ENCODE results near the gene AGO1.

Gene AGO1

DNA sequence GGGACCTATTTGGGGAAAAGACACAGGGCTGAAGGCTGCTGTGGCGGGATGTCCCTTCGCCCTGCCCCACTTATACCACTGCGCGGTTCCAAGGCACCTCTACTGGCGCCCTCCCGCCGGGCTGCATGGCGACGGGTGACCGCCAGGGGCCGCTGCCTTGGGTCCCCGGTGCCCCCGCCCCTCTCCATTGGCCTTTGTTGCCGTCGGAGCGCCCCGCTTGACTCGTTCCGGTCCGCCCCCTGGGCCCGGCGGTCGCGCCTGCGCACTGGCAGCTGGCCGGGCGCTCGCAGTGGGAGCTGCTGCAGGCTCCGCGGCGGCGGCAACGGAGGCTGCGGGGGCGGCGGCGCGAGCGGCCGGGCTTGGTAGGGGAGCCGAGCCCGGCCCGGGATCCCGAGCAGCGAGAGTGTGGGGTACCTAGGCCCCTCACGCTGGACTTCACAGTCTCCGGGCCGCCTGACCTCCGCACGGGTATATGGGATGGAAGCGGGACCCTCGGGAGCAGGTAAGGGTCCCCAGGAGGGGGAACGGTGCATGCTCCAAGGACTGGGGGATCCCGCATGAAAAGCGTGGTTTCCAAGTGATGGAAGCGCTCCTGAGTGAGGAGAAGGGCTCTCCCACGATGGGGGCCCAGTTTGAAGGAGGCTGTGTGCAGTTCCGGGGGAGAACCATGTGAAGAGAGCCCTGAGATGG, at the start of gene AGO1:
TSS of gene AGO1 (plus strand) at position 265 of the 690 bp plus-strand sequence. CDS start at position 478, 213 bp downstream.
- peak; percentile 97 for DNase-seq (ENCODE audit: low spot score)

DNA sequence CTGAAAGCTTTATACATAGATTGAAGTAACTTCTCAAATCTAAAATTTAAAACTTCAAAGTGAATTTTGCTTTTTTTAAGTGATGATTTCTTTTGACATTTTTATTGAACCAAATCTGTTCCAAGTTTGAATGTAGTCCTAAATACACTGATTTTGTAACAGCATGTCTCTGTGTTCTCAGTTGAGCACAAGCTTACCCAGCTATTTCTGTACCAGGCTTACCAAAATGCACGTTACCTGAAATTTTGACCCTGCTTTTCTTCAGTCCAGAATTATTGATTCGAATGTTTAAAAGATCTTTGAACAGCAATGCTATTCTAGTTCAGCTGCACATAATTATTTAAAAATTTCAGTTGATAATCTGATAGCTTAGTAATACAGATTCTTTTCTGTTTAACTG, 49.6 kb upstream of the AGO1 start:
- no peak for DNase-seq (ENCODE audit: low spot score)

DNA sequence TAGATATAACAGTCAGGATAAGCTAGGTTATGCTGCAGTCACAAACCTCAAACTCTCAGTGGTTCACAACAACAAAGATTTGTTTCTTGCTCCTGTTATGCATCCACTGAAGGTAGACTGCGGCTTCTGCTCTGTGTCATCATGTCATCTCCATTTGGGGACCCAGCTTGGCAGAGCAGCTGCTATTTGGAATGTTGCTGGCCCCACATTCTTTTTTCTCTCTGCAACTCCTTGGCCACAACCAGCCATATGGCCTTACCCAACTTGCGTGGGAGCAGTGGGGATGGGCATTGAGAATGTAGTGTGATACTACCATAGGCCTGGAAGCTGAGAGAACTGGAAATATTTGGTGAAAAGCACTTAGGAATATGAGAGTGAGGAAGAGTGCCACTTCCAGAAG, 48.8 kb upstream of the AGO1 start:
- DNase-seq (ENCODE audit: low spot score), result no peak

DNA sequence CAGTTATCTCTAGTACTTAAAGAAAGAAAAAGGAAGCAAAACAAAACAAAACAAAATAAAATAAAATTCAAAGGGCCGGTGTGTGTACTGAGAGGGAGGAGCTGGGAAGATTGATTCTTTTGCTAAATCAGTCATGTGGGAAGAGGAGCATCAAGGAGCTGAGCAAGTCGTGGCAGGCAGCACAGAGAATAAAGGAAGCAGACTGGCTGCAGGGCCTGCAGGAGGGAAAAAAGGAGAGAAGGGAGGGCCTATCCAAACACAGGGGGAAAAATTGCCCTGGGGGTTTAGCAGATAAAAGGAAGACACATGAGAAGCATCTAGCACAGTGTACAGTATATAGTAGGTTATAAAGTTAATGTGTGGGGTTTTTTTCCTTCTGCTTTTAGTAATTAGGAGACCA, 47.6 kb upstream of the AGO1 start:
- DNase-seq (ENCODE audit: low spot score), result peak; percentile 13

DNA sequence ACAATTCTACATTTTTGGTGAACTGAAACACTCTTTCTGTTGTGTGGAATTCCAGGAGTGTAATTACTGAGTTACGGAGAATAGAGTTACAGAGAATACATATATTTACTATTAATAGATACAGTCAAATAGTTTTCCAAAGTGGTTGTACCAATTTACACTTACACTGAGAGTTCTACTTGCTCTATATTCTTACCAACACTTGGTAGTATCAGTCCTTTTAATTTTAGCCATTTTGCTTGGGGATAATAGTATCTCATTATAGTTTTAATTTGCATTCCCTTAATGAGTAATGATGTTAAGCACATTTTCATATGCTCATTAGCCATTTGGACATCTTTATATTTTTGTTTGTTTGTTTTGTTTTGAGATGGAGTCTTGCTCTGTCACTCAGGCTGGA, 46.3 kb upstream of the AGO1 start:
- no peak for DNase-seq (ENCODE audit: low spot score)

DNA sequence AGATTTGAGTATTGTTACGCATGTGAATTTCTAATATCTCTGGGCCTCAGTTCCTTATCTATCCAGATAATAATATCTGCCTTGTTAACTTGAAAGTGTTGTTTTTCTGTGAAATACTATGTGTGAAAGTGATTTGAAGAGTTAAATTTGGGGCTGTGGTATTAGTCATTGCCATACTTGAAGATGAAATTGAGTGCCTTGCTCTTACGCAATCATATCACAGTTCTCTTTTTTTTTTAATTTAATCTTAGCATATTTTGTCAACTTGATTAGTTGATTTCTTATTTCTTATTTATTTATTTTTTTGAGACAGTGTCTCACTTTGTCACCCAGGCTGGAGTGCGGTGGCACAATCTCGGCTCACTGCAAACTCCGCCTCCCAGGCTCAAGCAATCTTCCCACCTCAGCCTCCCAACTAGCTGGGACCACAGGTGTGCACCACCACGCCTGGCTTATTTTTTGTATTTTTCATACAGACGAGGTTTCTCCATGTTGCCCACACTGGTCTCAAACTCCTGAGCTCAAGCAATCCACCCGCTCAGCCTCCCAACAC, 44.2 kb upstream of the AGO1 start:
- DNase-seq (ENCODE audit: low spot score), result no peak

DNA sequence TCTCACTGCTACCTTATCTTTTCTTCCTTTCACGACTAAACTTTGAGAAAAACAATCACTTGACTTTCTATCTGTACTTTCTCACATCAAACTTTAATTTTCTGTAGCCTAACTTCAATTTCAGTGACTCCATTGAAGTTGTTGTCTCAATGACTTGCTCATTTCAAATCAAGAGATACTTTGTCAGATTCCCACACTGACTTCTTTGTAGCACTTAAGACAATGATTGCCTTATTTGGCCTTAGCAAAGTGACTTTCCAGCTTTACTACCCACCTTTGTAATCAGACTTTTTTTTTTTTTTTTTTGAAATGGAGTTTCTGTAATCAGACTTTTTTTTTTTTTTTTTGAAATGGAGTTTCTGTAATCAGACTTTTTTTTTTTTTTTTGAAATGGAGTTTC, 38.2 kb upstream of the AGO1 start:
- peak; percentile 71 for DNase-seq (ENCODE audit: low spot score)

DNA sequence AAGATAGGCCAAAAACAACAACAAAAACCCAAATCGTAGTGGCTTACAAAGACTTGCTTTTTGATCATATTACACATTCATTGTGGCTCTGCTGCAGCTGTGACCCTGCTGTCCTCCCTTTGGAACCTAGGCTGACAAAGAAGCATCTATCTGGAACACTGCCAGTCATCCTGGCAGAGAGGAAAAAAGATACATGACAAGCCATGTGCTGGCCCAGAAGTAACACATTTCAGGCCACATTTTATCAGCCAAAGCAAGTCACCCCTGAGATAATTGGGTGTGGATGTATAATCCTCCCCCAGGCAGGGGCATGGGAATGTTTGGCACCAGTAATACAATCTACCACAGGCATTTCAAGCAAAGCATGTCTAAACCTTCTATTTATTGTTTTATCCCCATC, 37.2 kb upstream of the AGO1 start:
- no peak for DNase-seq (ENCODE audit: low spot score)

DNA sequence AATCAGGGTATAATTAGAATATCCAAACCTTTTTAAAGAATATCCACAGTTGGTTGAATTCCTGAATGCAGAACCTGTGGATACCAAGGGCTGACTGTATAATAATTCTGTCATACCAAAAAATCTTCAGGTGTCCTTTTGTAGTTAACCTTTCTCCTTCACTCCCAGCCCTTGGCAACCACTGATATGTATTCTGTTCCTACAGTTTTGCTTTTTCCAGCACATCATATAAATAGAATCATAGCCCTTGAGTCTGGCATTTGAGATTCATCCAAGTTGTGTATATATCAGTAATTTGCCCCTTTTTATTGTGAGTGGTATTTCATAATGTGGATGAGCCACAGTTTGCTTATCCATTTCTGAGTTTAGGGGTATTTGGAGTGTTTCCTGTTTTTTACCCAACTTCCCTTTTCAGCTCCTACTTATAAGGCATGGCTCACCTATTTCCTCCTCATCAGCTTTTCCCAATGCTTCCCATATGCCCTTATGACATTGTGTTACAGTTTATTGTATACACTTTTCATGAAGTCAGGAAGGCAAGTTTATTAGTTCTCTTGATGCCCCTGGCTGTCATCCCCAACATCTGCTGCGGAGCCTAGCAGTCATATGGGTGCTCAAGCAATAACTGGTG, 35.0 kb upstream of the AGO1 start:
- DNase-seq (ENCODE audit: low spot score), result no peak

DNA sequence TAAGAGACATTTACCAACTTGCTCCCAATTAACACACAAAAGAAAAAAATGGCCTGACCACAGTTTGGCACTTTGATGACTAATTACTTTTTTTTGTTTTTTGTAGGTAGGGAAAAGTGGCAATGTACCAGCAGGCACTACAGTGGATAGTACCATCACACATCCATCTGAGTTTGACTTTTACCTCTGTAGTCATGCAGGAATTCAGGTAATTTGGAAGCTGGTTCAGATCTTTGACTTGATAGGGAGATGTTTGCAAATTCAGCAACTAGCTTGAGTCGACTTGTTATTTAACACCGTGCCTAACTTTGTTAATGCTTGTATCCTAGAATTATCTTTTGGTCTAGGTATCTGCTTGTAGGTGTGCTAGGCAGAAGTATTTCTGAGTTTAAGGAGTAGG, 33.0 kb upstream of the AGO1 start:
- no peak for DNase-seq (ENCODE audit: low spot score)

DNA sequence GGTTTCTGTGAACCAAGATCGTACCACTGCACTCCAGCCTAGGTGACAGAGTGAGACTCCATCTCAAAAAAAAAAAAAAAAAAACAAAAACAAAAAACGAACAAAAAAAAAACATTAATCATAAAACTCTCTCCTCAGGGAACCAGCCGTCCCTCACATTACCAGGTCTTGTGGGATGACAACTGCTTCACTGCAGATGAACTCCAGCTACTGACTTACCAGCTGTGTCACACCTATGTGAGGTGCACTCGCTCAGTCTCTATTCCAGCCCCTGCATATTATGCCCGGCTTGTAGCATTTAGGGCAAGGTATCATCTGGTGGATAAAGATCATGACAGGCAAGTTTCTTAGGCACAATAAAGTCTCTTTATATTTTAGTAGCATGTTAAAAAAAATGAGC, 32.3 kb upstream of the AGO1 start:
- DNase-seq (ENCODE audit: low spot score), result no peak

DNA sequence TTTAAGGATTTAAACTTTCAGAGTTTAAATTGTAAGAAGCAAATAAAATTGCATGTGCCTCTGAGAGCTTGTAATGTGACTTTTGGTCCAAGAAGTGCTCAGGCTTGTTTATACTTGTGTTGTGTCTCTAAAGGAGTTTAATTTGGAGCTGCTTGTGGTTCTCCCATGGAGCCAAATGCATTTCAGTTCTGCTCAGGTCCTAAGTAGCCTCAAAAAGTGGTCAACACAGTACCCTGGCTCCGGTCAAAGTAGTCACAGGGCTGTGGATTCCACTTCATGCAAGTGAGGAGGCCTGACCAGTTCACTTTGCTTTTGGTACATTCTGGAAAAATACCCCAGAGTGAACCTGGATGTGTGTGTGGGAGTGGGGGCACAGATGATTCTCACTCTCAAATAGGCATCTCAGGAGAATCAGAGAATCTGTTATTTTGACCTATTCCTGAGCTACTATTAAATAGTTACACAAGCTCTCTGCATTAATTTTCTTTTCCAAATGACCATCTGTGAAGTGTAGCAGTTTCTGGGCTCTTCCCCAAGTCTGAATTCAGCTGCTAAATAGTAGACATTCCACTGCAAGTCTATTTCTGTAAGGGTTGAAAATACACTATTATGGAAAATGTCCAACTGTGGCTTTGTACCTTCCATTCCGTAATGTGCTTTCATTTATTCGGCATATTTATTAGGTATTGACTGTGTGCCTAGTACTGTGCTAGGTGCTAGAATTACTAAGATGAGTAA, 31.7 kb upstream of the AGO1 start:
- DNase-seq (ENCODE audit: low spot score), result no peak

DNA sequence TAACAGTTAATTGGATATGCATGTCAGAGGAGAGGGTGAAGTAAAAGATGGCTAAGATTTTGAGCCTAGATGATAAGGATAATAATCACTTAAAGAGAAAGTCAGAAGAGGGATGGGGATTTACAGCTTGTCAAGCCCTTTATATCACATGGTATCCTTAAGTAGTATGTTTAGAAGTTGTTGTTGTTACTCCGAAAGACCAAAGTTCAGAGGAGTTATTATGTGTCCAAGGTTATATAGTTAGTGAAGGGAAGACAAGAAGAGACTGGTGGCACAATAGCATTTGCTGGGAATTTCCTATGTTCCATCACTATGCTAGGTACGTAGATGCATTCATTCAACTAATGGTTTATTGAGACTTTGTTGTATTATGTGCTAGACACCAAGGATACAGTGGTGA, 30.8 kb upstream of the AGO1 start:
- no peak for DNase-seq (ENCODE audit: low spot score)

DNA sequence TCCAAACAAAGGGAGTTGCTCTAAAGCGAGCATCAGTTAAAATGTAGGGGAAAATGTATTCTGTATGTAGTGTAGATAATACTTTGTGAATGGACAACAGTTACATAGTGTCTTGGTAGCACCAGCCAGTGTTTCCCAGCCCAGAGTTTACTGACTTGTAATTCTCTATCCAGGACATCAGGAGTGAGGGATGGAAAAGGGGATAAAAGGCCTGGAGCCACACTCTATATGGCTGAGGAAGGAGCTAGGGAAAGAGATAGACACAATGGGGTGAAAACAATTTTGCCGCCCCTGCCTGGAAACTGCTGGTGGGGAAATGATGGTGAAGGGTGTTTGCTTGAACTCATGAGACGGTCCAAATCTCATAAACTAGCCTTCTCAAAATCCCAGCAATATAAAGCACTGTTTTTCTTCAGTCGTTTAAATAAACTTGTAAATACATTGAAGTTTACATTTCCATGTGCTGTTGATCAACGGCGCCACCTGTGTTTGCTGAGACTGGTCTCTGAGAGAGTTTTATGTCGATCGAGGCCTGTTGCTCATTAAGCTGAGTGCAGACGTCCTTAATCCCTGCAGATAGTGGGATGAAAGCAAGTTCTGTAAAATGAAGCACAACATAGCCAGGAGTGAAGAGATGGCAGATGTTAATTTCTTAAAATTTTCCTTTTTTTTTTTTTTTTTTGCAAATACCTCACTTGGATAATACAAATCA, 27.9 kb upstream of the AGO1 start:
- no peak for DNase-seq (ENCODE audit: low spot score)

DNA sequence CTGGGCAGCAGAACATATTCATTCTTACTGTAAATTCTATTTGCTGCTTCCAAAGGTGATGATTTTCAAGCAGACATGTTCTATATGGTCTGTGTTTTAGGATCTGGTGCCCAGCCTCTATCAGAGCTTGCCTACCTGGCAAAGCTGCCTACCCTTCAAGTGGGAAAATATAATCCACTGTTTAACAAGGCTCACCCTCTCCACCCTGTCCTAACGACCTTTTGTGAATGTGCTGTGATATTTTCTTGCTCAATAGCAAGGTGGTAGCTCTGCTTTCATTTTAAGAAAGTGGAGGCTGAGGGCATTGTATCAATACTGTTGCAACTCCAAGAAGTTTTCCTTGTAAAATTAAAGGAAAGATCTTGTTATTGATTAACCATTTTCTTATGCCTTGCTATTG, 26.0 kb upstream of the AGO1 start:
- no peak for DNase-seq (ENCODE audit: low spot score)

DNA sequence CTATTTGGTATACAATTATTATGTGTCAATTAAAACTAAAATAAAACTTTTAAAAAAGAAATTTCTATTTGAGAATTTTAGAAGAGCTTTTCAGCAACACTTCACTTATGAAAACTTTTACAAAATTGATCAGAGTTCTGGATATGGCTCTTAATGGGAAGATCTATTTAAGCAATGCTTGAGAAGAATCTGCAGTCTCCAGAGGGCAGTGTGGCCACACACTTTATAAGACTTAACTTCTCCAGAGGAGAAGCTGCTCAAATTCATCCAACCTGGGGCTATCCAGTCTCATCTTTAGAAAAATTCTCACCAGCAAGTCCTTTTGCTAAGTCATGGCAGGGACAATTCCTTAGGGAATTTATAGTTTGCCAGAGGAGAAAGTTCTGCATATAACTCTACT, 25.2 kb upstream of the AGO1 start:
- no peak for DNase-seq (ENCODE audit: low spot score)

DNA sequence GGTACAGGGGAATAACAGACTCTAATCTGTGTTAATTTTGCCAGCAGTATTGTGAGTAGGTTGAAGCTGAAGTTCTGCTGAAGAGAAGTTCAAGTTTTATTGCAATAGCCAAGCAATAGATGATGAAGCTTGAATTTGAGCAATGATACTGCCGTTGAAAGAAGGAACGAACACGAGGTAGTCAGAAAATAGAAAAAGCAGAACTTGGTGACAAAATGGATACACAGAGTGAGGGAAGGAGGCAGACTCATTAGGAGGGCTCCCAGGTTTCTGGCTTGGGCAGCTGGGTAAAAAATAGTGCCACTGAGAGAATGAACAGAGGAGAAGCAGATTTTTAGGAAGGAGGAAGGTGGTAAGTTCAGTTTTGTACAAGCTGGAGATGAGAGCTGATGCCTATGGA, 22.3 kb upstream of the AGO1 start:
- DNase-seq (ENCODE audit: low spot score), result no peak

DNA sequence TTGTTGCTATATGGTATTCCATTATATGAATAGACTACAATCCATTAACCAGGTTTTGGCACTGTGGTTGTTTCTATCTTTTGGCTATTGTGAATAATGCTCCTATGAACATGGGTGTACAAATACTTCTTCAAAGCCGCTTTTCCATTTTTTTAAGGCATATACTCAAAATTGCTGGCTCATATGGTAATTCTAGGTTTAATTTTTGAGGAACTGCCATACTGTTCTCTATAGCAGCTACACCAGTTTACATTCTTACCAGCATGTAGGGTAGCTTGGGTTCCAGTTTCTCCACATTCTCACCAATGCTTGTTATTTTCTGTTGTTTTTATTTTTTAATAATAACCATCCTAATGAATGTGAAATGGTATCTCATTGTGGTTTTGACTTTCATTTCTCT, 19.9 kb upstream of the AGO1 start:
- no peak for DNase-seq (ENCODE audit: low spot score)

DNA sequence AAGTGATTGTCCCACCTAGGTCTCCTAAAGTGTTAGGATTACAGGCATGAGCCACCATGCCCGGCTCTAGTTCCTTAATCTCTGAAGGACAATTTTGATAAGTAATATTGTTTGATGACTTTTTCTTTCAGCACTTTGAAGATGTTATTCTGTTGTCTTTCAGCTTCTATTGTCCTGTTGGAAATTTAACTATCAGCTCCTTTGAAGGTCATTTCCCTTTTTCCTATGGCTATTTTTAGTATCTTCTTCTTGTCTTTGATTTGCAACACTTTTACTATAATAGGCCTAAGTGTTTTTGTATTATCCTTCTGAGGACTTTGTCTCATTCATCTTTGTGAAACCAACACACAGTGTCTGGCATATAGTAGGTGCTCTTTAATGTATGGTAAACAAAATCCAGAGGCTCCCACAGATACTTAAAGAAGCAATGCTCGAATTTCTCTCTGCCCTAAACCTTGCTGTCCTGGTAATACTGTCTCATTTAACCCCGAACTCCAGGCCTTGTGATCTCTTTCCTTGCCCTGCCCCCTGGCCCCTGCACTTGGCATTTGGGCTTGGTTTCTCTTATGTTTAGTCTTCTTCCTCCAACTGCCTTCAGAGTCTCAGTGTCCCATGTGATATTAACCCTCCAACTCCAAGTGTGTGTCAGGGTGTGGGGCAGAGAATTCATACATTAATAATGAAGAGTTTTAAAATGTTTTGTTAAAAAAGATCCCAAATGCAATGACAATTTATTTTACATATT, 19.0 kb upstream of the AGO1 start:
- no peak for DNase-seq (ENCODE audit: low spot score)

DNA sequence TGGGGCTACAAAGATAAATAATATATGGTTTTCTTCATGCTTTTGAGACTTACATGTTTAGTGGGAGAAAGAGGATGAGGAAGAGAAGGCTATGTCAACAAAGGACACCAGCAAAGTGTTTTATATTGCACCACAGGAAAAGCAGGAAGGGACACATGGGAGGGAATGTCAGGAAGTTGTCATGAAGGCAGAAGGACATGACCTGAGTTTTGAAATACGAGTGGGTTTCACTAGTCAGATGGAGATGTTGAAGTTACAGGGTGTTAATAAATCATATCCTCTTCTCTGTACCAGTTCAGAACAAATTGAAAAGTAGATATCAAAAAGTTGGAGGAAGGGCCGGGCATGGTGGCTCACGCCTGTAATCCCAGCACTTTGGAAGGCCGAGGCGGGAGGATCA, 18.2 kb upstream of the AGO1 start:
- no peak for DNase-seq (ENCODE audit: low spot score)

DNA sequence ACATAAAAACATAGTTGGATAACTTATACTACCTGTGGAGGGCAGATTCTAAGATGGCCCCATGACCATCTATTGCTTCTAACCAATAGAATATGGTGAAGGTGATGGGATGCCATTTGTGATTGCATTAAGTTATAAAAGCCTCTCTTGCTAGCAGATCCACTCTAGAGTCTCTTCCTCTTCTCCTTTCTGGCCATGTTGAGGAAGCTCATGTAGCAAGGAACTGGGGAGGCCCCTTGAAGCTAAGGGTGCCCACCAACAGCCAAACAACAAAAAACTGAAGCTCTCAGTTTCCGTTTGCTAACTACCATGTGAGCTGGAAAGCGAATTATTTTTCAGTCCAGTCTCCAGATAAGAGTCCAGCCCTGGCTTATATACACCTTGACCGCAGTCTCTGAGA, 16.0 kb upstream of the AGO1 start:
- no peak for DNase-seq (ENCODE audit: low spot score)

All from COLO829 (cell line).